Fibroblast of skin of right quadriceps (primary cell): Measurements from ENCODE around the gene TTC39C.

Experiments used
- DNase-seq: peaks from one replicate; pipeline ENCODE4 v3.0.0-alpha.2; 2013

Gene TTC39C

DNA sequence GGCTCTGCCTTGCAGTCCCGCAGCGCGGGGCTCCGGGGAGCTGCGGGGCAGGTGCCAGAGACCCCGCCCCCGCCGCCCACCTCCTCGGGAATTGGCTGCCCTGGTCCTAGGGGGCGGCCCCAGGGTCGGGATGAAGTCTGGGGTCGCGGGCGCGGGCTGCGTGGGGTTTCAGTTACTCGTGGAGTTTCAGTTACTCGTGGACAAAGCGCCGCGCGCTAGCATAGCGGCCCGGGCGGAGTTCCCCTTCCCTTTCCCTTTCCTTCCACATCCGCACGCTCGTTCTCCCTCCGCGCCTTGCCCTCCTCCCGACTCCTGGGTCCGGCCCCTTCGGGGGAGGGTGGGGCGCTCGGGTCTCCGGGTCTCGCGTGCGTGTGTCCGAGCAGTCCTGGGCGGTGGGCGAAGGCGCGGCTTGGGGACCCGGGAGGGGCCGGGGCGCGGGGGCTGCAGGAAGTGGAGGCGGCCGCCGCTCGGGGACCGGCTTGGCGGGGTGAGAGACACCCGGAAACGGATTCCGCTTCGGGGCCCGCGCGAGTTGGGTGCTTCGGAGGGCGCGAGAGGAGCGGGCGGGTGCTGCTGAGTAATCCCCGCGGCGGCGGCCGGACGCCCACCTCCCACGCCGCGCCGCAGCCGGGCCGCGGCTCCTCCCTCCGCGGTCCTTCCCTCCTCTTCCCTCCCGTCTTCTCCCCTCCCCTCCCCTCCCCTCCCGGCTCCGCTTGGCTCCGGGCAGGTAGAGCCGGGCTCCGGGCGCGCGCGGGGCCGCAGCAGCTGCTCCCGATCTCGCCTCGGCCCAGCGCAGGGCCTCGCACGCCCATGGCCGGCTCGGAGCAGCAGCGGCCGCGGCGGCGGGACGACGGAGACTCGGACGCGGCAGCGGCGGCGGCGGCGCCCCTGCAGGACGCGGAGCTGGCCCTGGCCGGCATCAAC, at the start of gene TTC39C:
Gene TTC39C, plus strand, starts transcription at position 693 of the 924 bp plus-strand sequence. Its CDS starts 118 bp downstream, at position 811.
- DNase-seq, result peak; percentile 66

DNA sequence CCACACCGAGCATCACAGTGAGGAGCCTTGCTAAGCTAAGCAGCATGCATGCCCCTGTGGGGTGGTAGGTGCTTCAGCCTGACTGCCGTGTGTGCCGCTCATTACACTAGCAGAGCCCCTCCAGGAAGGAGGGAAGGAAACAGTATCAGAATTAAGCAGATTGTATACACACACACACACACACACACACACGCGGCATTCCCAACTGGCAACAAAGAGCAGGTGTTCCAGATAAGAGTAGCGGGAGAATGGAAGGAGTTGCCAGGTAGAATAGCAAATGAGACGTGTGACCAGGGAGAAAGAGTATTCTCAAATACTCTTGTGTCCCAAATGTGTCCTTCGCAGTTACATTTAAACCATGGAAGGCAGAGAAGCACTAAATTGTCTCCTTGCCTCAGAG, 47.6 kb upstream of the TTC39C start:
- DNase-seq, result no peak

DNA sequence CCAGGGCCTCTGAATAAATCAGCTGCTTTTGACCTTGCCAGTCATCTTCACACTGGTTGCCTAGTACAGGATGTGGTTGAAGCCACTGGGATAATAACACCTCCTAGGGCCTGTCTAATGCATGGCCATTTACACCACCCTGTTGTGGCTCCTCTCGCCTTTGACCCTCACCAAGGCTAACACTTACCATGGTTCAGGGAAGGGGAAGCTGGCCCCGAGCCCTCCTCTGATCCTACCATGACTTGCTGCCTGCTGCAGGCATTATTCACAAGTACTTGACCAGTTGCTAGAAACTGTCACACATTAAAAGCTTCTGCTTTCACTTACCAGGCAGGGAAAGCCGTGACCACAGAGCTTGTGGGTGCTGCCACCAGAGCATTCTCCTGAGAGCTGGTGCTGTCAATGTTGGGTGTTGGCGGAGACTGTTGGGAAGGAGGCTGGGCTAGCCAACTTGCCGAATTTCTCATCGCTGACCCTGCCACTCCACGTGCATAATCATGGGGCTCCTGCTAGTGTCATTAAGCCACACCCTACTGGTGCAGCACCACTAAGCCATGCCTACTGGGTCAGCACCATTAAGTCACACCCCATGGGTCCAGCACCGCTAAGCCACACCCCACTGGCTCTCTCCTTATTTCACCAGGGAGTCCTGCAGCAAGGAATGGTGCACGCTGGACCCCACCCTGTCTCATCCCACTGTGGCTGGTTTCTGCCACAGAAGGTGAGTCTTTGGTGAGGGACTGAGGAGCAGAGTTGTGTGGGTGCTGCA, 47.0 kb upstream of the TTC39C start:
- no peak for DNase-seq

DNA sequence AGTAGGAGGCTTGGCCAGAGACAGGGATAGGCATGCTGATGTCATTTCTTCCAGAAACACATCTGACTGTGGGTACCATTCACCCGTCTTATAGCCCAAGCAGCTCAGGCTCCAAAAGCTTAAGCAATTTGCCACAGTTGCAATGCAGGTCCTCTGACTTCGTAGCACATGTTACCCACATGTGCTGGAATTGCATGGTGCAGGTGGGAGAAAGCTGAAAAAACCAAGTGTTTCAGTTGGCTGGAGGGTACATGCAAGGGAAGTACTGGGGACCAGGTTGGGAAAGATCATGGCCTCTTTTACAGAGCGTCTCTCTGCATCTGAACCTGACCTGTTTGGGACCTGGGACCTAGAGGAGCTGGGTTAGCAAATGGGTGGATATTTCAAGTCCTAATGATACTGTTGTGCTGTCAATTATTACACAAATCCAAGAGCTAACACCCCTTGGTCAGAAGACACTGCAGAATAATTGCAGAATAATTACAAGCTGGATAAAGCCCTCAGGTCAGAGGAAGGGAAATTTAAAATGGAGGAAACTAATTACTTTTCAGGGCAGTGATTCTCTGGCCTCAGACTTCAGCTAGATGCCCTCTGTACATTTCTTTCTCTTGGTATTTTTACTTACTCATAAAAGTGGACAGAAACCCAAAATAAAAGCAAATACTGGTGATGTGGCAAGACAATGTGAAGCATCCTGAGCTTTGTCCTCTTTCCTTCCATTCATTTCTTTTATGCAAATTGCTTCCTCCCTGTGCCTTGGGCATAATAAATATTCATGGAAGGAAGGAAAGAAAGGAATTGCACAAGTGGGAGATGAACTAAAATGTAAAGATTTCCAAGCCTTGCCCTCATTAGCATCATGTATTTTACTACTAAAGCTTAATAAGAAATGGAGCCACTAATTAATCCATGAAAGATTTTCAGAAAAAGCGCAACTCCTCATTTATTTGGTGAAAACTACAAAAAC, 45.6 kb upstream of the TTC39C start:
- DNase-seq, result no peak

GRCh38 chr18:23969664-23970063, 44.9 kb upstream of the TTC39C start:
- no peak for DNase-seq

DNA sequence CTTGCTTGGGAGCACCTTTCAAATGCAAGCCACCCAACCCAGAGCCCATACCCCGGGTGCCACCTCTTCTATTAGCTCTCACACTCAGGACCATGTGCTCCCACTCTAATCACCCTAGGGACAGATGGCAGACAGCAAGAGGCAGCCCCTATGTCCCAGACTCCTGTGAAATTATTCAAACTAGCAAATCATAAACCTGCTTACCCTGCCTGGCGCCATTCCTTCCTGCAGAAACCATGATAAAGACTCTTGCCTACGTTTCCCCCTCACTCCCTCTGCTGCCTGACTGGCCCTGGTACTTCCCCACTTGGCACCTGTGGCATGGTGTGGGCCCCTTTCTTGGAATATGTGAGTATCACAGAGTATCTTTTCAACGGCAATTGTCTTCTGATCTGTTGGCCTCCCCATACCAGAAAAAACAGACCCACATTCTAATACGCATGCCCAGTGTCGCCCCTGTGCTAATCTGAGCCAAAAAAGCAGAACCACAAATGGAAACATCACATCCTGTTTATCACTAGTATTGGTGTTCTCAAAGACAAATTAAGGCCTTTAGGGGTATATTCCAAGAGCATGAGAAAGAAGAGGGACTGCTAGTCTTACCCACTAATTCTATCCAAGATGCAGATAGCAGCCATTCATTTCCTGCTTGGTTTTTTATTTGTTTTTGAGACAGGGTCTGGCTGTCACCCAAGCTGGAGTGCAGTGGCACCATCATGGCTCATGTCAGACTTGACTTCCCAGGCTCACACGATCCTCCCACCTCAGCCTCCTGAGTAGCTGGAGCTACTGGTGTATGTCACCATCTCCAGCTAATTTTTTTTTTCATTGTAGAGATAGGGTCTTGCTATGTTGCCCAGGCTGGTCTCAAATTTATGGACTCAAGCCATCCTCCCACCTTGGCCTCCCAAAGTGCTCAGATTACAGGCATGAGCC, 44.1 kb upstream of the TTC39C start:
- DNase-seq, result no peak

DNA sequence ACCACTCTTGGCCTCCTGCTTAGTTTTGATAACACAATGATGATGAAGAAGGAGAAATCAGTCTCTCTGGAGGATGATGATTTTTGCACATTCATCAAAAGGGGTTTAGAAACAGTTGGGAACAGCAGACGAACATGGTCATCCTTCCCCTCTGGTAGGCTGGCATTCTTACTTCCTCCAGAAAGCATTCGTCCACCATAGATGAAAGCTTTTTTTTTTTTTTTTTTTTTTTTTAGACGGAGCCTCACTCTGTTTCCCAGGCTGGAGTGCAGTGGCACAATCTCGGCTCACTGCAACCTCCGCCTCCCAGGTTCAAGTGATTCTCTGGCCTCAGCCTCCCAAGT, 43.5 kb upstream of the TTC39C start:
- DNase-seq, result no peak

GRCh38 chr18:23971666-23972230, 42.8 kb upstream of the TTC39C start:
- DNase-seq, result no peak

- DNase-seq, result no peak
These were observed 42.1 kb upstream of the TTC39C start for GRCh38 chr18:23972453-23972852.

GRCh38 chr18:23977103-23977502, 37.5 kb upstream of the TTC39C start:
- DNase-seq, result no peak

DNA sequence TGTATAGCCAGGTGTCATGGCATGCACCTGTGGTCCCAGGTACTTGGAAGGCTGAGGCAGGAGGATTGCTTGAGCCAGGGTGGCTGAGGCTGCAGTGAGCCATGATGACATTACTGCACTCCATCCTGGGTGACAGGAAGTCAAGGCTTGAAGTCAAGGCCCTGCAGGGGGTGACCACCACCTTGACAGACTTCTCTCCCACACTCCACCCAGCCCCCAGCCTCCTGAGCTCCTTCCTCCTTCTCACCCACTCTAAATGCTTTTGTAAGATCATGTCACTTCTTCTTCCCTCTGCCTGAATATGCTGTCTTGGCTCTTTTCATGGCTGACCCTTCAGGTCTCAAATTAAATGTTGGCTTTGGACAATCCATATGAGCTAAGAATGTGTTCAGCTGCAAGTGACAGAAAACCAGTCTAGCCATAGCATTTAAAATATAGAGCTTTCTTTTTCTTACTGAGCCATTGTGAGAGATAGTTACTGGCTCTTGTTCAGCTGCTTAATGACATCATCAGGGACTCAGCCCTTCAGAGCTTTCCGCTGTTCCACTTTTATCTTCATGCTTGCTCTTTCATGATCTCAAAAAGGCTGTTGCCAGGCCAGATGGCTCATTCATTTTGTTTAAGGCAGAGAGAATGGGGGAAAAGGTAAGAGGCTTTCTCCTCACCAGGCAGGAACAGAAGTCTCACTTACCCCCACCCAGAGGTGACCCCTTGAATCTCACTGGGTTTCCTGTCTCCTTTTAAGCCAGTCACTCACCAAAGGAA, 36.7 kb upstream of the TTC39C start:
- no peak for DNase-seq

- no peak for DNase-seq
These were observed 33.1 kb upstream of the TTC39C start for GRCh38 chr18:23981369-23981980.

DNA sequence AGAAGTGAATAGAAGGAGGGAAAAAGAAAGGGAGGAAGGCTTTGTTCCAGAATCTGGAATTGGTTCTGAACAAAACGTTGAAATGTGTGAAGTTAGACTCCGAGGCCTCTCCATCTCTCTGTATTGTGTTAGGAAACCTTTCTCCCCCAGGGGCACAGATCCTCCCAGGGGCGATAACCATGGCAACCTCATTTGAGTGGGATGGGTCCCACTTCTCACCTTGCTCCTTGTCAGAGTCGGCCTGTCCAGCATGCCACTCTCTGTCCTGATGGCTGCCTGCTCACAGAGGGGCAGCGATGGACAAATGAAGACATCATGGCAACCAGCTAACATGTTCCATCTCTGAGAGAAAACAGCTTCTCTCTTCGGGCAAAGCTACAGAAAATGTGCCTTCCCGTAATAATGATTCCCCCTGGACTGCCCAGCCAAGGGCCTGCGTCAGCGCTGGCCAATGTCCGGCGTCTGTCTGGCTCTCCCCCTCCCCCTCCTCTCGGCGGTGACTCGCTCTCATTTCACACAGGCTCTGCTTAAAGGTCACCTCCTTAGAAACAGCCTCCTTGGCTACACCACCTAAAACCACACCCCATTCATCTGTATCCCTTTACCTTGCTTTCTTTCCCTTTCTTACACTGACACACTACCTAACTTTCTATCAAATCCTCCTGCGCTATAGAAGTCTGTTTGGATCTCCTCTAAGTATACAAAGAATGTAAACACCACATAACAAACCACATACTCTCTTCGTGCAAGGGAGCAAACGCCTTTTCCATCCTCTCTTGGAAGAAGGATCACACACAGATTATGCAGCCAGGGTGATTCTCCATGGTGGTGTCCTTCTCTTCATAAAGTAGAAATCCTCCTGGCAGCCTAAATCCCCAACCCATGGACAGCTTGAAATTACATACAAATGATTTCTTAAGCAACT, 32.1 kb upstream of the TTC39C start:
- peak; percentile 44 for DNase-seq

GRCh38 chr18:23983112-23983511, 31.4 kb upstream of the TTC39C start:
- no peak for DNase-seq

- no peak for DNase-seq
These were observed 27.8 kb upstream of the TTC39C start for GRCh38 chr18:23986600-23987359.

- peak; percentile 4 for DNase-seq
These were observed 23.8 kb upstream of the TTC39C start for GRCh38 chr18:23990474-23991410.
